ENCODE measurements around the gene LYL1.
A peak's percentile ranks its signal among the peaks of the same experiment; 100 is the strongest.

The LYL1 gene

DNA sequence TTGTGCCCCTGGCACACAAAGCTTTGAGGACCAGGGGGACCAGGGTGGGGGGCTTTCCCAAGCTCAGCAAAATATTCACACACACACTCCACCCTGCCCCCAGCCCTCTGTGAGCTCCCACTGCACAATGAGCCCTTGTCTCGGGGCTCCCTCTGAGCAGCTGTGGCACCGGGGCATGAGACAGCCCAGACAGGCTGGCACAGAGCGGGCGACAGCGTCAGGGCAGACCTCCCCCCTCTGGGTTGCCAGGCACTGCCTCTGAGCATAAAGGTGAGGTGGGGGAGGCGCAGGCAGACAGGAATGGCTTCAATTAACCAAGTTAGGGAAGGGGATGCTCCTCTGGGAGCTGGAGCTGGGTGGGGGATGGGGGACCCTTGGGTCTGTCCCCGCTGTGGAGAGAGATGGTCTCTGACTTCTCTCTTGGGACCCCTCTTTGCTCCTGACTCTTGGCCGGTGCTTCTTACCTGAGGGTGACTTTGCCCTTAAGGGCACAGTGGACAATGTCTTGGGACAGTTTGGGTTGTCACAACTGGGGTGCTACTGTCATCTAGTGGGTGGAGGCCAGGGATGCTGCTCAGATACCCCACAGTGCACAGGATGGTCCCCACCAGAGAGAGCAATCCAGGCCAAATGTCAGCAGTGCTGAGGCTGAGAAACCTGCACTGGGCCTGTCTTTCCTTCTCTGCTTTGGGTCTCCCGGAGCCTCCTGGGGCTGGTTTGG, 30.3 kb downstream of the LYL1 start:
- no peak for DNase-seq

DNA sequence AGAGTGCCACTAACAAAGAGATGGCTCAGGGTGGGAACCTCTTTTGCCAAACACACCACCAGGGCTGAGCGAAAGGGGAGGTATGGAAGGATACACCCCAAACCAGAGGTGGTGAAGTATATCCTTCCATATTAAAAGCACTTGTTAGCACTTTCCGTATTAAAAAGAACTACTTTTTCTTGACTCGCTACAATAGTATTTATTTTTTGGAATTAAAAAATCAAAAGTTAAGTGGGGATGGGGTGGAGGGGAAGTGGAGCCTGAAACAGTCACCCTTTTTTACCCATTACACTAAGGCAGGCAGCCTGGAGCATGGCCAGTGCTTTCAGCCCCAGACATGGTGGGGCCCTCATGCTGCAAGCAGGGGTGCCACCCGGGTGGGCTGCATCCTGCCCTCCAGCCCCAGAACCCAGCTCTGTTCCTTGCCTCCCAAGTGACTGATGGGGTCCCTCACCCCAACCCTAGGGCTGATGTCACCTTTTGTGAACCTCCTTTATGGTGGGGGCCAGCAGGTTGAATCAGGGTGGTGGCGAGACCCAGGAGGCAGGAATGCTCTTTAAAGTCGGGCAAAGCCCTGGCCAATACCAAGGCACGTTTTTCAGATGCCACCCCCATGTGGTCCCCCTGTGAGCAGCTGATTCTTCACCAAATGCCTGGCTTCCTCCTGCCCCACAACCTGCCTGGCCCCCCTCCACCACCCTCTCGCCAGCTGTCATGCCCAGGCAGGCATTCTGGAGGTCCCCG, 31.0 kb downstream of the LYL1 start:
- no peak for DNase-seq

DNA sequence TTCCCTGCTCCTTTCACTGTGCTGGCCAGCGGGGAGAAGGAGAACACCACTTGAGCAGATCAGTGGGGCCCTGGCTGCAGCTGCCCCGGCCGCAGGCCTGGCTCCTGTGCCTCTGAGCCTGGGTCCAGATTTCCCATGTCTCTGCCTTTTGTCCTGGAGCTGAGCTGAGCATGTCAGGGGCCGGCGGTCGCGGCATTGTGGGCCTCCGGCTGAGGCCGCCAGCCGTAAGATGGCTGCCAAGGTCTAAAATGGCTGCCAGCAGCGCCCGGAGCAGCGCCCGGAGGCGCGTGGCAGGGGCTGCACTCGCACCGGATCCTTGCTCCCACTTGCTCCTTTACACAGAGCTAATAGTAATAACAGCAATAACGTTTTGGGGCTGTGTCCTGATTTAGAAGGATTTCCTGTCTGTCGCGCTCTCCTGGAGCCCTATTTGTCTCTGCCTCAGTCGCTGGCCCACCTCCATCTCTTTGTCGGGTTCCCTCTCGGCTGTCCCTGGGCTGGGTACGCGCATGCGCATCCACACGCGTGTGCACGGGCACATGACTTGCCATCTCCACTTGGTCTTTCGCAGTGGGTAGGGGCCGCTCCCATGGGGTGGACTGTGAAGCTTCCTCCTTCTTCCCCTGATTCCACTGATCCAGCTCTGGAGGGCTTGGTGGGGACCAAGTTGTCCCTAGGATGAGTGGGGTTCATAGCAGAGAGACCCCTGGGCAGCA, 32.1 kb downstream of the LYL1 start:
- DNase-seq = no peak

DNA sequence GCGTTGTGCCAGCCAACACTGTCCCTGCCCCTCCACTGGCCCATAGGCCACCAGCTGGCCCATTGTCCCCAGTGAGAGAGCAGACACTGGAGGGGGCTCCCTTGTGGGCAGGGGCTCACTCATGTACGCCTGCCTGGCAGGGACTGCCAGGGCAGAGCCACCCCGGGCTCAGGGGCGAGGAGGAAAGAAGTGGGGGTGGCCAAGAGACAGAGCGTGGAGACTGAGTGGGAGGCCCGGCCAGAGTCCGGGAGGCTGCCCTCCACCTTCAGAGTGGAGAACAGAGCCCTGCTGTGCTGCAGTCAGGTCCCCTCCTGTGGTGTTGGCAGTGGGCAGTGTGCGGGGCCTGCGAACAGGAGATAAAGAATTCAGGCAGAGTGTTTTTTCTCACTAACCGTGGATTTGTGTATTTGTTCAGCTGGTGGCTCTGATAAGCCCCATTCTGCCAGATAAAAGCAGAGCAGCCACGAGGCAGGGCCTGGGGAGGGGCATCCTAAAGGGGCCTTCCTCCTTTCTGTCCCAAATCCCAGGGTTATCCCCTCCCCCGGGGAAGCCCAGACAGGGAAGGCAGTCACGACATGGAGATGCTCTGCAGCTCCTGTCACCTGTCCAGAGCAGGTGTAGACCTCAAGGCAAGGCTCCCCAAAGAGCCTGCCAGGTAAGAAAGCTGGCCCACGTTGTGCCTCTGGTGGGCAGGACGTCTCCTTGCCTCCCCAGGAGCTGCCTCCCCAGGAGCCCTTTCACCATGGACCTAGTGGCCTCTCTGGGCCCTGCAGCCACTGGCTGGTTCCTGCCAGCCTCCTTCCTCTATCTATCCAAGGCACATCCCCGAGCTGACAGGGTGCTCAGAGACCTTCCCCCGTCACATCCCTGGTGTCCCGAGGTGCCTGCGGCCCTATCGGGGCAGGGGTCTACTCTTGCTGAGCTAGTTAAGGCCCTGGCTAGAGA, 33.0 kb downstream of the LYL1 start:
- no peak for DNase-seq

DNA sequence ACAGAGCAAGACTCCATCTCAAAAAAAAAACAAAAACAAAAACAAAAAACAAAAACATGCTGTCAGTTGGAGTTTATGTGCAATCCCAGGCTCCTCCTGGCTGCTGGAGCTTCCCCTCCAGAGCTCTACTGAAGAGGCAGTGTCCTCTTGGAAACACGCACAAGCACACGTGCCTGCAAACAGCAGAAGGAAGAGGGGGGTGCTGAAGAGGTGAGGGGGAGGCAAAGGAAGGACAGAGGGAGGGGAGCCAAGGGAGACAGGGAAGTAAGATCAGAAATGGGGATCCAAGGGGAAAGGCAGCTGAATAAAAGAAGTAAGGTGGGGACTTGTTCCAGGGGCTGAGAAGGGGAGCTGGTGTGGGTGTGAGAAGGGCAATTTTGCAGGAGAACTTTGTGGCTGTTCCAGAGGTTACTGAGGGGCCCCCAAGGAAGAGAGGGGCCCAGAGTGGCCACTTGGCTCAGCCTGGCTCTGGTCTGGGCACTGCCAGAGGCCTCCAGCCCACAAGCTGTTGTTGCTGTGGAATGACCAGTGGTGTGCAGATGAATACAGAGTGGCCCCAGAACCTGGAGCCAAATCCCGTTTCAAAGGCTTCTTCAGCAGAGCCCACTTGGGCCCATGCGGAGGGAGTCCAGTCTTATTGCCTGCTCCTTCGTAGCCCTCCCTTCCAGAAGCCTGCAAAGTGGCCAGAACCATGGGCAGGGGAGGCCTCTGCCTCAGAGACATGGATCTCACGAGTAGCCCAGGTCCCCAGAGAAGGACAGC, 34.4 kb downstream of the LYL1 start:
- DNase-seq = no peak

DNA sequence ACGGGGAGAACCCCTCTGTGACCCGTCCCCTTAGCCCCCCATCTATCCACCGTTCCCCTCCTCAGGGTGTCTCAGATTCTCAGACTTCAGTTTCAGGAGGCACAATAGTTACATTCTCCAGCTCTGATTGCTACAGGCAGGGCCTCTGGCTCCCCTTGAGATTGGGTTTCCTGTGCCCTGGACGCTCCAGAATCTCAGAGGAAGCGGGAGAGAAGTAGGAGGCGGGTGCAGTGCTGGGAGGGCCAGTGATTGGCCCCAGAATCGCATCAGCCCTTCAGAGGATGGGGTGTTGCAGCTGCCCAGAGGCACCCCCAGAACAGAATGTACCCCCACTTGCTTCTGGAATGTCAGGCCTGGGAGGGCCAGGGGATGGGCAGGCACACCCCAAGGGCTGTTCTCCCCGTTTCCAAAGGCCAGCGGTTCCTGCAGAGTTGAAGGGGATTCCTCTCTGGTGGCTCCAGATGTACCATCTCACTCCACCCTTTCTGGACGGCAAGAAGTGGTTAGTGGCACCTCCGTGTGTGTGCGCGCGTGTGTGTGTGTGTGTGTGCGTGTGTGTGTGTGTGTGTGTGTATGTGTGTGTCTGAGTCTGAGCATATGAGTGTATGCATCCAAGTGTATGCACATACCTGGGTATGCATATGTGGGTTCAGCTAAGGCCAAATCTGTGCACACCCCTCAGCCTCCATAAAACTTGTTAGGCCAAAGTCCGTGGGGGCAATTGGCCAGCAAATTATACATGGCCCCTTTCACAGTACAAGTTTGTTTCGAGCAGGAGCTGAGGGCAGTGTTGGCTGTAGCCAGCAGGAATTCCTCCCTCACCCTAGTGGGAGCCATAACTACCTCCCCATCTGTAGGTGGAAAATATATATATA, 35.5 kb downstream of the LYL1 start:
- DNase-seq = no peak

DNA sequence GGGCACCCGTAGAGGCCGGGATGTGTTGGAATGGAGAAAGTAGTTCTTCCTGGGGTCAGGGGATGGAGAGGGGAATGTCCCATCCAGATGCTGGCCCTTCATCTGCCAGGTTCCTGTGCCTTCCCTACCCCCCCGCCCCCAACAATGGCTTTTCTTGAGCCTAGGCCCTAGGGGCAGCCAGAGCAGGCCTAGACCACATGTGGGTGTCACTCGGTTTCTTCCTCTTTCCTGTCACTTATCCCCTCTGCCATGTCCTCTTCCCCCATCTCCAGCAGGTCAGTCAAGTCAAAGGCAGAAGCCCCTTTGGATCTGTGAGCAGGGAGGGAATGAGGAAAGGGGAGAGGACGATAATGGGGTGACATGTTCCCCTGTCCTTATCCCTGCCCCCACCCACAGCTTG, 36.4 kb downstream of the LYL1 start:
- DNase-seq = no peak

DNA sequence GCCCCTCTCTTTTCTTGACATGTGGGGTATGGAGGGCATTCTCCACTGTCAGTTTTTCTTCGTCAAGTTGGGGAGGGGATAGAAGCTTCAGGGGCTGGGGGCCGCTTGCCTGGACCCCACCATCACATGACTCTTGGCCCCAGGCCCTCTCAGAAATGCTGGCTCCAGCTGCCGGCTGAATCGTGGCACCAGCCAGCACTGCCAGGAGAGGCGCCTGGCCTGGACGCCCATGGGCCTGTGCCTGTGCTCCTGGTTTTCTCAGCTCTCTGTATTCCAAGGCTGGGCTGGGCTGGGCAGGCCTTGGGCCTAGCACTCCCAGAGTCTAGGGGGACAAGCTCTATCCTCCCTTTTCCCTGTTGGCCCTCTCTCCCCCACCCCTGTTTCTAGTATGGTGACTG, 38.6 kb downstream of the LYL1 start:
- no peak for DNase-seq

DNA sequence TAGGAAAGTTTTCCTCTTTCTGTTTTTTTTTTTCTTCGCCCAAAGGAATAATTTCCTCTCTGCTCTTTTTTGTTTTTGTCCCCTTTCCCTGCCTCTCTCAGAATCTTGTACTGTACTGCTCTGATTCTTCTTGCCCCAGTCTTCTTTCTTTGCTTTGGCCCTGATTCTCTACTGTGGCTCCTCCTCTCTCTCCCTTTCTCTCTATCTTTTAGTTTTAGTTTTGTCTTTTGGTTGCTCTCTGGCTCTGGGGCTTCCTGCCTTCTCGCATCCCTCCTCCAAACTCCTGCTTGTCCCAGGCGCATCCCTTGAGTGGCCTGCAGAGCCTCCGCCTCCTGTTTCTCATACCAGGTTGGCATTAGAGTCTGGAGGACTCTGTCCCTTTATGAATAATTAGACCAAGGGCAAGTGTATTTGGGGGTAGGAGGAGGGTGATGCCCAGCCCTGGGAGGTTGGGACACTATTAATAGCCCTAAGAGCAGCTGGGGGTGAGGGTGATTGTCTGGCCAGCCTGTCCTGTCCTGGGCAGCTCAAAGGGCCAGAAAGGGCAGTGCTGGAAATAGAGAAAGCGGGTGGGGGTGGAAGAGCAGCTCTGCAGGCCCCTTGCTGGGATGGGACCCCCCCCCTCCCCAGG, 39.1 kb downstream of the LYL1 start:
- DNase-seq = no peak

DNA sequence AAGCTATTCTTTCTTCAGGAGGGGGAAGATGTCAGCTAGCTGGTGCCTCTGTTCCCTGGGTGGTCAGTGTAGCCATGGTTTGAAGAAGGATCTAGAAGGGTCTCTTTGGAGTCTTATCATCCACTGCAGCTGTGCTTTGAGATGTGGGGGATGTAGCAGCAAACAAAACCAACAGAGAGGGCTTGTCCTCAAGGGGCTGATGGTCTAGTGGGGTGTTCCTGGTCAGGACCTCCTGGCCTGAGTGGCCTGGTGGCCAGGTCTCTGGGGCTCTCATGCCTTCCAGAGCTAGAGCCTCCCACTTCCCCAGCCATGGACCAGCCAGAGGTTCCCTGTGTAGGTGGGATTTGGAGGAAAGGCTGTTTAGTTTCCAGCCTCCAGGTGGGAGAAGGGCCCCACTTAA, 40.3 kb downstream of the LYL1 start:
- DNase-seq = no peak

DNA sequence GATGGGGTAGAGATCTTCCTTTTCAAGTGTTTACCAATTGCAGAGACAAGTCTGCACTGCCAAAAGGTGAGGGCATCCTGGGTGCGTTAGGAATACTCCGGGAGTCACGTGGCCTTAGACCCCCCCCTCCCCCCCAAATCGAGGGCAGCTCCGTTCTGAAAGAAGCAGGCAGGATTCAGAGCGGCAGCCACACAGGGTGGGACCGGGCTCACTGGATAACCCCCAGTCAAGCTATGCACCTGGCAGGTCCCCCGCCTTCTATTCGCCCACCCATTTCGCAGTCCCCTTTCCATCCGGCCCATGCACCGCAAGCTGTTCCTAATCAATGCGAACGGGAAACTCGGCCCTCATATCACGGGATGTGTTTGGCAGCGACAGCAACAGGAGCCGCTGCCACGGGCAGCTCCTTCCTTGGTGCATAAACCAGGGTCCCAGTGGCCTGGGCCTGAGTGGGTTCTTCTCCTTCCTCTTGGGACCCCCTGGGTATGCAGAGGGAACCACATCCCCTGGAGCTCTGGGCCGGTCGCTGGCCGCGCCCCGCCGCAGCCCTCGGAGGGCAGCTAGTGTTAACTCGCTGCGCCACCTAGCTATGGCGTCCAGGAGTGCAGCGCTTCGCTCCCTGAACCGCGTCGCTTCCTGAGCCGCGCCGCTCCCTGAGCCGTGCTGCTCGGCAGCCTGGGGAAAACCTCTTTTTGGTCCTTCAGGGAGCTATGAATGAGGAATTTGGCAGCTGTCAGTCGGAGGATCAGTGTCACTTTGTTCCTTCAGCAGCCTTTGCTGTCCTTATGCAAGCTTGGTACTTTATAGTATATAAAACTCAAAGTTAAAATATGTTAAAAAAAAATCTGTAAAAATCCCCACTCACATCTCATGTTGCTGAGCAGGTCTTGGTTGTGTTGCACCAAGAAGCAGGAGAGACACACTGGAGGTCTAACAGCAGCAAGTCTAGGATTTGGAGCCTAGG, 41.4 kb downstream of the LYL1 start:
- DNase-seq = peak; percentile 85 to 88

DNA sequence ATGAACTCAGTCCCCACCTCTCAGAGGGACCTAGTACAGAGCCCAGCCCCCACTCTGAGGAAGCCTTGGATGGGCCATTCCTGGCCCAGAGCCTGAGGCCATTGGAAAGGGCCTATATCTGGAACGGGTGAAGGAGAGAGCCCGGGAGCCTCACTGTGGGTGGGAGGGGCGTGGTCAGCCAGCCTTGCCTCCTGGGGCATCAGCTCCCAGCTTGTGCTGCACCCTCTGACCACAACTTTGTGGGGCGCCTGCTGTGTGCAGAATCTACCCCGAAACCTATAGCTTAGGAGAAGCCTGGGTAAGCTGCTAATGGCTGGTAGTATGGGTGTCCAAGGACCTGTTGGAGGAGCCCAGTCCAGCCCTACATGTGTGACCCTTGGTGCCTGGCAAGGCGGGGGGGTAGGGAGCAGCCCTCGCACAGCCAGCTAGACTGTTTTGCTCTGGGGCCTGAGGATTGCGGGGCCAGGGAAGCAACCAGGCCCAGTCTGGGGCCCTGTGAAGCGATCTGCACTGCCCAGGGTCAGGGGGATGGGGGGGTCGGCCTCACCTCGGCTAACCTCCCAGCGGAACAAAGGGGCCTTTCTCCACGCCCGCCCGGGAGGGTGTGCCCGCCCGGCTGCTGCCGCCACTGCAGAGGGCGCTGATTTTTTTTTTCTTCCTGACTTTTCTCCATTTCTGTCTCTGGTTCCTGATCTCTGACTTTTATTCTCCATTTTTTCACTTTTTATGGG, 42.3 kb downstream of the LYL1 start:
- DNase-seq = no peak

DNA sequence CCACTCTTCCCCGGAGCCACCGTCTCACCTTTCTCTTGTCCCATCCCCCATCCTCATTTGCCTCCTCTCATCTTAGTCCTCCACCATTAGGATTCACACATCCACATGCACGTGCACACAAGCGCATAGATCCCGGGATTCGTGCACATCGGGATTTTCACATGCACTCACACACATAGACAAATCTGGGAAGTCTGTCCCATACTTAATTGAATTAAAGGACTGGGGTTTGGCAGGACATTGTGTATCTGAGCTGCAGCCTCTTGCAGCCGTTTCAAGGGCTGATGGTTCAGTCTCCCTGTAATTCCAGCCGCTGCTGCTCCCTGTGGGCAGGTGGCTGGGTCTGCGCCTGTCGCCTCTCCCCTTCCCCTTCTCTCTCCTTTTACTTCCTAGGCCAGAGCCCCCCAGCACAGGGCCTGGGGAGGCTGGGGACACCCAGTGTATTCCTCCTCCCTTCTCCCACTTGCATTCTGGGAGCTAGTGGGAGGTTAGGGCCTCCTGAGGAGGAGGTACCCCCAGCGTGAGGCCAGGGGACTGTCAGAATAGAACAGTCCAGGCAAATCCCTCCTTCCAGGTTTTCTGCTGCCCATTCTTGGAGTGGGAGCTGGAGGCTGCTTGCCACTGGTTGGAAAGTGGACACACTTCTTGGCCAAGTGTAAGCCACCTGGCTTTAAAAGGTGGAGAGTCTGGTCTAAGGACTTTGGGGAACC, 43.6 kb downstream of the LYL1 start:
- DNase-seq = no peak

DNA sequence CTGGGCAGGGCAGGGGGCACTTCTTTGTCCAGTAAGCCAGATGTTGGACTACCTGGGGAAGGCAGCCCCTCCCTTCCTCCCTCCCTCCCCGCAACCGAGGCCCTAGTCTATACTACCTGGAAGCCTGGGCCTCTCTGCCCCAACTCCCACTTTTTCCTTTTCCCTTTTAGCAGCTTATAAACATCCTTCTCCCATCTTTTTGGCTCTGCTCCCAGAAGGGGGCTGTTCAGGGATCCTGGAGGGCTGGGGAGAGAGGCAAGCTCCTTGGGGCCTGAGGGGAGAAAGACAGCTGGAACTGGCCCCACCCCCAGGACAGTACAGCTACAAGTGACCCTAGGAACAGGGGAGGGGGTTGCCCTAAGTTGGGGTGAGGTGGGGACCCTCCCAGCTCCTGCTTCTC, 44.9 kb downstream of the LYL1 start:
- no peak for DNase-seq

DNA sequence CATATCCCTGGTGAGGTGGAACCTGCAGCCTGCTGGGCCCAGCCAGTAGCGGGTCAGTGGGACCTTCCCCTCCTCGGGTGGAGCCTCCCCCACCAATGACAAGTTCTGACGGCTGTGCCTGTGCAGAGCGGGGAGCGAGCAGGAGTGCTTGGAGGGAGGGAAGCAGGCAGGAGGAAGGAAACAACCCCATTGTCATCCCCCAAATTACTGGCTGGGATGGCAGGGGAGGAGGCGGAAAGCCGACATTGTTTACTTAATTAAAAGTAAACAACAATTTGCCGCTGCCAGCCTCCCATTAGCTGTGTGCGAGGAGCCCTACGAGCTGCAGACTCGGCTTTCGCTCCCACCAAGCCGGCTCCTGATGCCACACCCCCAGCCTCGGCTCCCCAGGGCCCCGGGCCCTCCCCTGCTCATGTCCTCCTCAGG, 45.5 kb downstream of the LYL1 start:
- no peak for DNase-seq

DNA sequence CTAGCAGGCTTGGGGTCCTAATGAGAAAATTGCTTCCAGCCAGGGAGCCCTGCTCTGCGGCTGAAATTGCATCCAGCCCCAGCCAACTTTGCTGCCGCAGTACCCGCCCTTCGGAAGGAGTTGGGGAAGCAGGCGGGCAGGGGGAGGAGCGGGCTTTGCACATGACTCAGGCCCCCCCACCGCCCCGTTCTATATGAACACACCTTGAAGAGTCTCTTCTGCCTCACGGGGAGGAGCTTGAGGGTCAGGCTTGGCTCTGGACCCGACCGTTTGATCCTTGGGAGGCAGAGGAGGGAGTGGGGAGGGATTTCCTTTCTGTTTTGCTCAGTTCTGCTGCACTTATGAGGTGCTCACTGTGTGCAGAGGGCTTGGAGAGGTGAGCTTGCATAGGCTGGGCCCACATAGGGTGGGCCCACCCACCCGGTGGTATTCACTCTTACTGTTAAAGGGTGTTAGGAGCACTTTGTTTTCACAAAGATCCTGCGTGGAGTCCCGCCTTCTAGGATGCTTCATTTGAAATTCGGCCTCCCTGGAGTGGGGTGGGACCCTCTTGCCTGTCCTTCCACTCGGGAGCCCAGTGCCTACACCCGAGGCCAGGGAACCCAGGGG, 46.5 kb downstream of the LYL1 start:
- DNase-seq = no peak
